Osteocyte (in vitro differentiated cells): ENCODE data around the gene ARHGAP6. TPM values are rescaled to one million over a fixed set of nuclear protein-coding genes. Genes with fewer than 3 reads are reported as not detected.

Experiments
- DNase-seq: peaks from one replicate; pipeline ENCODE4 v3.0.0; 2021; ENCODE audit warnings: mixed read lengths; ENCODE audit not compliant: unreplicated experiment; ENCODE audit errors: extremely low spot score
- H3K27ac Mint-ChIP-seq: one replicate; pipeline ENCODE4 v1.8.0; 2021; ENCODE audit warnings: mild to moderate bottlenecking, mixed read lengths; ENCODE audit not compliant: unreplicated experiment
- H3K27me3 Mint-ChIP-seq: one replicate; pipeline ENCODE4 v1.8.0; 2021; ENCODE audit warnings: mixed read lengths; ENCODE audit not compliant: unreplicated experiment
- H3K36me3 Mint-ChIP-seq: one replicate; pipeline ENCODE4 v1.8.0; 2021; ENCODE audit warnings: mixed read lengths; ENCODE audit not compliant: unreplicated experiment
- H3K4me1 Mint-ChIP-seq: one replicate; pipeline ENCODE4 v1.8.0; 2021; ENCODE audit warnings: mixed read lengths; ENCODE audit not compliant: unreplicated experiment
- H3K4me3 Mint-ChIP-seq: one replicate; pipeline ENCODE4 v1.8.0; 2021; ENCODE audit warnings: mild to moderate bottlenecking, moderate library complexity, mixed read lengths; ENCODE audit not compliant: unreplicated experiment
- H3K9me3 Mint-ChIP-seq: one replicate; pipeline ENCODE4 v1.8.0; 2021; ENCODE audit warnings: mixed read lengths; ENCODE audit not compliant: unreplicated experiment
- CTCF ChIP-seq: fragments of 200-600 bp; sonication (generic); IDR thresholded peaks from 2 replicates; pipeline ENCODE4 v1.5.0; 2021; ENCODE audit warnings: antibody characterized with exemption, mild to moderate bottlenecking, moderate library complexity
- total RNA-seq: library from RNA; stranded (reverse); gene quantifications from 2 replicates; pipeline ENCODE4 v1.2.1, GENCODE V29; 2021

ARHGAP6 gene
- total RNA-seq, 1 donor from 2014 or later = 3.5 TPM

GRCh38 chrX:11117745-11118144 is 548.0 kb downstream of the ARHGAP6 start:
- Mint-ChIP-seq H3K4me3 (no peak overlapping the region), H3K36me3 (peaks cover 39% of the 10 kb centered on the region), H3K9me3 (peaks cover 10% of the 10 kb centered on the region), H3K27me3 (no peaks in the 10 kb centered on the region), H3K4me1 (peaks cover 25% of the 10 kb centered on the region), H3K27ac (no peak overlapping the region)
- DNase-seq = no peak
- TF ChIP-seq CTCF = no peak

- Mint-ChIP-seq H3K27ac (peak overlapping the region; percentile 92), H3K4me1 (peaks cover 35% of the 10 kb centered on the region), H3K4me3 (peak overlapping the region; percentile 63), H3K27me3 (no peaks in the 10 kb centered on the region), H3K36me3 (peaks cover 18% of the 10 kb centered on the region), H3K9me3 (peaks cover 6% of the 10 kb centered on the region)
- no peak for TF ChIP-seq CTCF
- DNase-seq = no peak
These were observed 552.0 kb downstream of the ARHGAP6 start for GRCh38 chrX:11113731-11114130.

GRCh38 chrX:11111947-11112346 is 553.8 kb downstream of the ARHGAP6 start:
- Mint-ChIP-seq H3K27me3 (no peaks in the 10 kb centered on the region), H3K4me1 (peaks cover 35% of the 10 kb centered on the region), H3K36me3 (peaks cover 14% of the 10 kb centered on the region), H3K4me3 (peak overlapping the region; percentile 85), H3K27ac (peak overlapping the region; percentile 93), H3K9me3 (peaks cover 10% of the 10 kb centered on the region)
- no peak for DNase-seq
- no peak for TF ChIP-seq CTCF

- peaks cover 30% of the 10 kb centered on the region for H3K4me1 Mint-ChIP-seq
- TF ChIP-seq CTCF = no peak
- DNase-seq = peak; percentile 93
- H3K27ac Mint-ChIP-seq = peak within 1 kb of the TSS; percentile 93
- peak within 1 kb of the TSS; percentile 85 for H3K4me3 Mint-ChIP-seq
- peaks cover 13% of the 10 kb centered on the region for H3K36me3 Mint-ChIP-seq
- H3K9me3 Mint-ChIP-seq = peaks cover 14% of the 10 kb centered on the region
- H3K27me3 Mint-ChIP-seq = no peaks in the 10 kb centered on the region
These were observed 554.5 kb downstream of the ARHGAP6 start, which contains the start of gene HCCS for GRCh38 chrX:11111037-11111851. Gene HCCS (plus strand): TSS chrX:11111332. CDS start chrX:11112061, 729 bp downstream.

- no peak for TF ChIP-seq CTCF
- Mint-ChIP-seq H3K36me3 (peaks cover 4% of the 10 kb centered on the region), H3K27me3 (no peaks in the 10 kb centered on the region), H3K4me1 (peaks cover 28% of the 10 kb centered on the region), H3K4me3 (no peak overlapping the region), H3K27ac (no peak overlapping the region), H3K9me3 (peaks cover 9% of the 10 kb centered on the region)
- no peak for DNase-seq
These were observed 555.8 kb downstream of the ARHGAP6 start for GRCh38 chrX:11109968-11110367.
